Testis (tissue), 2 donors: ENCODE measurements around the gene PTGES3L.

ENCODE experiments used
- CTCF ChIP-seq, 3 experiments: fragments of 450-650 bp in 2 of 3; fragments of 200-600 bp in 1 of 3; sonication (generic) in 1 of 3; IDR thresholded peaks; one replicate each; pipeline ENCODE4 v1.5.1; 2016 to 2019; ENCODE audit warnings: antibody characterized with exemption in 3 of 3, mild to moderate bottlenecking in 2 of 3, moderate library complexity in 1 of 3
- POLR2A ChIP-seq: fragments of 450-650 bp; IDR thresholded peaks from one replicate; pipeline ENCODE4 v1.6.1; 2017; ENCODE audit warnings: antibody characterized with exemption, mild to moderate bottlenecking, moderate library complexity

DNA sequence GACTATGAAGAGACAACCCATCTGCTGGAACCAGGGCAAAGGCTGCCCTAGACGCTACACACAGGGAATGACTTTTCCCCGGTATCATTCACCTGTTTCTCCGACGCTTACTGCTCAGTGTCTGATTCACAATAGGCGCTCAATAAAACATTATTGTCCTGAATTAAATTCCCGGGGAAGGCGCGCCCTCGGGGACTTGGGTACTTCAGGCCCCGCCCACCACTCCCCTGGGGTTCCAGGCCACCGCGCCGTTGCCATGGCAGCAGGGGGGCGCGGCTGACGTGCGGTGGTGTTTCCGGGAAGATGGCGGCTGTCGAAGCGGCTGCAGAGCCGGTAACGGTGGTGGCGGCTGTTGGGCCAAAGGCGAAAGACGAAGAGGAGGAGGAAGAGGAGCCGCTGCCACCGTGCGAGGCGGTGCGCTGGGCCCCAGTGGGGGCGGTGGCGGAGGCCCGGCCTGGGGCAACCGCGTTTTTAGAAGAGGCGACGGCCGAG, 440 bp upstream of the PTGES3L start, which contains the start of gene RUNDC1:
- TF ChIP-seq POLR2A (no peak), CTCF (IDR thresholded peaks at IDR 0.05) (no peak)
